Measurements from ENCODE around the gene MATN3.

The MATN3 gene

DNA sequence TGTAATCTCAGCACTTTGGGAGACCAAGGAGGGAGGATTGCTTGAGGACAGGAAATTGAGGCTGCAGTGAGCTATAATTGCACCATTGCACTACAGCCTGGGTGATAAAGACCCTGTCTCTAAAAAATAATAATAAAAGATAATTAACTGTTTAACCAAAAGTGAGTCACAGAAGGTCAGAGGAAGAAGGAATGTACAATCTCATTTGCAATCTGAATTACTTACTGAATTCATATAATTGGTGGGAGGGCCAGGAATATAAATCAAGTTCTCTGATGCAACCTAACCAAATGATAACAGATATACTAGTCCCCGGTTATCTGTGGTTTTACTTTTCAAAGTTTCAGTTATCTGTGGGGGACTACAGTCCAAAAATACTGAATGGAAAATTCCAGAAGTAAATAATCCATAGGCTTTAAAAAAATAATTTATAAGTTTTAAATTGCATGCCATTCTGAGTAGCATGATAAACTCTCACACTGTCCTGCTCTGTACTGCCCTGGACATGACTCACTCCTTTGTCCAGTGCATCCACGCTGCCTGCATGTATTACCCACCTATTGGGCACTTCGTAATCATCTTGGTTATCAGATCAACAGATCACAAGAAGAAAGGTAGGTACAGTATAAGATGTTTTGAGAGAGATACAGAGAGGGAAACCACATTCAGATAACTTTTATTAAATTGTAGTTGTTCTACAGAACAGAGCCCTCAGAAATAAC lies 12.8 kb upstream of the MATN3 start:
- DNase-seq (ENCODE audit: low read depth), result no peak
- H3K4me3 ChIP-seq (ENCODE audit: low read length), result no peak overlapping the region
- TF ChIP-seq, protein P1, sequence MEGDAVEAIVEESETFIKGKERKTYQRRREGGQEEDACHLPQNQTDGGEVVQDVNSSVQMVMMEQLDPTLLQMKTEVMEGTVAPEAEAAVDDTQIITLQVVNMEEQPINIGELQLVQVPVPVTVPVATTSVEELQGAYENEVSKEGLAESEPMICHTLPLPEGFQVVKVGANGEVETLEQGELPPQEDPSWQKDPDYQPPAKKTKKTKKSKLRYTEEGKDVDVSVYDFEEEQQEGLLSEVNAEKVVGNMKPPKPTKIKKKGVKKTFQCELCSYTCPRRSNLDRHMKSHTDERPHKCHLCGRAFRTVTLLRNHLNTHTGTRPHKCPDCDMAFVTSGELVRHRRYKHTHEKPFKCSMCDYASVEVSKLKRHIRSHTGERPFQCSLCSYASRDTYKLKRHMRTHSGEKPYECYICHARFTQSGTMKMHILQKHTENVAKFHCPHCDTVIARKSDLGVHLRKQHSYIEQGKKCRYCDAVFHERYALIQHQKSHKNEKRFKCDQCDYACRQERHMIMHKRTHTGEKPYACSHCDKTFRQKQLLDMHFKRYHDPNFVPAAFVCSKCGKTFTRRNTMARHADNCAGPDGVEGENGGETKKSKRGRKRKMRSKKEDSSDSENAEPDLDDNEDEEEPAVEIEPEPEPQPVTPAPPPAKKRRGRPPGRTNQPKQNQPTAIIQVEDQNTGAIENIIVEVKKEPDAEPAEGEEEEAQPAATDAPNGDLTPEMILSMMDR (conservative IDR thresholded peaks at IDR 0.05; ENCODE audit: low read depth, low read length), result no peak

DNA sequence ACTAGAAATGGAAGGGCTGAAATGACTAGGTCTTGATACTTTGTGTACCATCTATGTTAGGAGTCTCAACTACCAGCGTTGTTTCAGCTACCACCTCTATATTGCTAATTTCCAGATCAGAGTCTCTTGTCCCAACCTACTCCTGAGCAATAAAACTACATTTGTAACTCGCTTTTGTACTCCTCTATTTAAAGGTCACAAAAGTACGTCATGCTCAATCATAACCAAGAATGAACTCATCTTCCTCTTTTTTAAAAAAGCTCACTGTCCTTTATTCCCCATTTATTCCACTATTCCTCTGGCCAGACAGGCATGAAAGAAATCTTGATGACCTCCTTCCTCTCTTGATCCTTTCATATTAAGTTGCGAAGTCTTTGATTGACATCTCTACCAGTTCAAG lies 11.2 kb upstream of the MATN3 start:
- TF ChIP-seq, protein P1 (conservative IDR thresholded peaks at IDR 0.05; ENCODE audit: low read depth, low read length), result no peak
- no peak overlapping the region for H3K4me3 ChIP-seq (ENCODE audit: low read length)
- no peak for DNase-seq (ENCODE audit: low read depth)

DNA sequence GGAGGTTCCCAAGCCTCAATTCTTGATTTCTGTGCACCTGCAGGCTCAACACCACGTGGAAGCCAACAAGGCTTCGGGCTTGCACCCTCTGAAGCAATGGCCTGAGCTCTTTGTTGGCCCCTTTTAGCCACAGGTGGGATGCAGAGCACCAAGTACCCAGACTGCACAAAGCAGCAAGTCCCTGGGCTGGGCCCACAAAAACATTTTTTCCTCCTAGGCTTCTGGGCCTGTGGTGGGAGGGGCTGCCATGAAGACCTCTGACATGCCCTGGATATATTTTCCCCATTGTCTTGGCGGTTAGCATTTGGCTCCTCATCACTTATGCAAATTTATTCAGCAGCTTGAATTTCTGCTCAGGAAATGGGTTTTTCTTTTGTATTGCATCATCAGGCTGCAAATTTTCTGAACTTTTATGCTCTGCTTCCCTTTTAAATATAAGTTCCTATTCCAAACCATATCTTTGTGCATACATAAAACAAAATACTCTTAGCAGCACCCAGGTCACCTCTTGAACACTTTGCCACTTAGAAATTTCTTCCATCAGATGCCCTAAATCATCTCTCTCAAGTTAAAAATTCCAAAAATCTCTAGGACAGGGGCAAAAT lies 9.0 kb upstream of the MATN3 start:
- TF ChIP-seq, protein P1 (conservative IDR thresholded peaks at IDR 0.05; ENCODE audit: low read depth, low read length), result no peak
- no peak for DNase-seq (ENCODE audit: low read depth)
- no peak overlapping the region for H3K4me3 ChIP-seq (ENCODE audit: low read length)

DNA sequence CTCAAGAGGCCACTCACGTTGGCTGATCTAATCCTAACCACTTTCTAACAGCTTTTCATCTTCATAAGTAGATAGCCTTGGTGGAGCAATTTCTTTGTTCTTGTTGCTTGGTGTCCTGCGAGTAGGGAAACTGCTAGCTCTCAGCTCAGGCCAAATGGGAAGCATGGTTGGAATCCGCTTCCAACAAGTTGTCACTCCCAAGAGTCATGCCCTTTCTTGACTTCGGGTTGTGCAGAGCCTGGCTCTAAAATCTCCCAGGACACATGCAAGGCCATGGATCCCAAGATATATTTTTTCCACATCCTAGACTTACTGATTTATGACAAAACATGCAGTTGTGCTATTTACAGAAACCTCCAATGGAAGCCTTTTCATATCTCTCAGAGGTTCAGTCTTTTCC lies 7.3 kb upstream of the MATN3 start:
- H3K4me3 ChIP-seq (ENCODE audit: low read length), result no peak overlapping the region
- no peak for DNase-seq (ENCODE audit: low read depth)
- TF ChIP-seq, protein P1 (conservative IDR thresholded peaks at IDR 0.05; ENCODE audit: low read depth, low read length), result no peak

DNA sequence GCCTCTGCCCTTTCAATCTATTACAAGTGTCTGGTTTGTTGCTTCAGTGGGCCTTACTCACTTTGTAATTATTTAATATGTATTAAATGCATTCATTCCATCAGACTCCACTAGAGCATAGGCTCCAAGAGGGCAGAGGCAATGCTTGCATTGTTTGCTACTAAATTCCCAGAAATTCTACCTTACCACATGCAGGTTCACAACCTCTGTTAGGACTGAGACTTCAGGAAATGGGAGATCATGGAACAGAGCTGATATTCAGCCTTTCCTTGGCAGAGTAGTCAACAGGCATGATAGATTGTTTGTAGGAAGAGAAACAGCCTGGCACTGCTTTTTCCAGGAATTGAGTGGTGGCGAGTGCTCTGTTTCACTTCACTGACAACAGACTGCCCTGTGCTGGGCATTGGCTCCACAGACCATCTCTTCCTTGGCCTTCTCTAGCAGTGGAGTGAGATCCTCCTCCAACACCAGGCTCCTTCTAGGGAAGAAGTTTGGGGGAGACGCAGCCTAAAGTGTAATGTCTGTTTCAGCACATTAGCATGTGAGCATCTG lies 6.2 kb upstream of the MATN3 start:
- no peak overlapping the region for H3K4me3 ChIP-seq (ENCODE audit: low read length)
- no peak for DNase-seq (ENCODE audit: low read depth)
- TF ChIP-seq, protein P1 (conservative IDR thresholded peaks at IDR 0.05; ENCODE audit: low read depth, low read length), result no peak

DNA sequence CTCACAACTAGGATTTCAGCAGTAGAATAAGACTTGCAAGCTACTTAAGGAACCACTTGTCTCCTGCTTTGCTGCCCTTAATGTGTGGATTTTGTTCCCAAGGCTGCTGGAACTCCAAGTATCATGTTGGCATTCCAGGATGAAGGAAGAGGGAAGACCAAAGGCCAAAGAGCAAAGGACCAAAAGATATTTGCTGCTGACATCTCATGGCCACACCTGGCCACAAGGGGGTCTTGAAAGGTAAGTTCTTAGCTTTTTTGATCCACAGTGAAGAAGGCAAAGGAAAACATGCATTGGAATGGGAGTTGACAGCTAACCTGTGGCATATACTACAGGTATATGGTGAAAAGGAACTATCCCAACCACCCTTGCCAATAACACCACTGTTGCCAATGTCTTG lies 3.9 kb upstream of the MATN3 start:
- H3K4me3 ChIP-seq (ENCODE audit: low read length), result no peak overlapping the region
- DNase-seq (ENCODE audit: low read depth), result no peak
- TF ChIP-seq, protein P1 (conservative IDR thresholded peaks at IDR 0.05; ENCODE audit: low read depth, low read length), result no peak
